ENCODE results near the gene MARCHF9. TPM values are rescaled to one million over a fixed set of nuclear protein-coding genes. Genes with fewer than 3 reads are reported as not detected.

Gene MARCHF9
- total and polyA plus RNA-seq, 2 donors, result 4.0 to 12.2 TPM

- 88% methylated on average over 15 of the region's 15 CpGs for WGBS
- Histone ChIP-seq H3K36me3 (ENCODE audit: insufficient read depth) (no peaks in the 10 kb centered on the region), H3K4me1 (ENCODE audit: insufficient read depth) (no peaks in the 10 kb centered on the region), H3K27ac (ENCODE audit: low read depth) (no peak overlapping the region), H3K4me3 (ENCODE audit: low read depth, low read length) (no peak overlapping the region)
- no peak for DNase-seq (ENCODE audit: extremely low spot score)
Measured at GRCh38 chr12:57750561-57751431, 4.1 kb upstream of the MARCHF9 start.

DNA sequence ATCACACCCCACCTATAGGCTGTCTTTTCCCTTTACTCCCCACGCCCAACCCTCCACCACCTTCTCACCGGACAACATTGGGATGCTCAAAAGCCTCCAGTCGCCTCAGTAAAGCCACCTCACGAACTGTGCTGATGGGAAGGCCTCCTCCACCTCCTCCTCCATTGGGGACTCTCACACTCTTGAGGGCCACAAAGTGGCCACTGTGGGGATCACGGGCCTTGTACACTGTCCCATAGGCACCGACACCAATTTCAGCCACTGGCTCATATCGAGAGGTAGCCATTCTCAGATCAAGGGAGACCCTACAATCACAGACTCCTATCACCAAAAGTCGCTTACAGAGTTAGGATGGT is 3.5 kb upstream of the MARCHF9 start:
- no peak for DNase-seq (ENCODE audit: extremely low spot score)
- peak overlapping the region; percentile 55 for H3K4me3 ChIP-seq (ENCODE audit: low read depth, low read length)
- H3K27ac ChIP-seq (ENCODE audit: low read depth), result no peak overlapping the region
- no peaks in the 10 kb centered on the region for H3K36me3 ChIP-seq (ENCODE audit: insufficient read depth)
- H3K4me1 ChIP-seq (ENCODE audit: insufficient read depth), result no peaks in the 10 kb centered on the region
- 10% methylated on average over 8 of the region's 8 CpGs for WGBS

GRCh38 chr12:57751788-57752667 is 2.9 kb upstream of the MARCHF9 start, which contains the start of gene CDK4:
CDK4 (minus strand) TSS chr12:57752310; CDS start chr12:57751717, 593 bp downstream.
- H3K27ac ChIP-seq (ENCODE audit: low read depth), result peak within 1 kb of the TSS; percentile 57
- peak within 1 kb of the TSS; percentile 55 for H3K4me3 ChIP-seq (ENCODE audit: low read depth, low read length)
- H3K4me1 ChIP-seq (ENCODE audit: insufficient read depth), result no peaks in the 10 kb centered on the region
- H3K36me3 ChIP-seq (ENCODE audit: insufficient read depth), result no peaks in the 10 kb centered on the region
- WGBS, result under 1% methylated on average over 58 of the region's 58 CpGs
- peak; percentile 96 for DNase-seq (ENCODE audit: extremely low spot score)

DNA sequence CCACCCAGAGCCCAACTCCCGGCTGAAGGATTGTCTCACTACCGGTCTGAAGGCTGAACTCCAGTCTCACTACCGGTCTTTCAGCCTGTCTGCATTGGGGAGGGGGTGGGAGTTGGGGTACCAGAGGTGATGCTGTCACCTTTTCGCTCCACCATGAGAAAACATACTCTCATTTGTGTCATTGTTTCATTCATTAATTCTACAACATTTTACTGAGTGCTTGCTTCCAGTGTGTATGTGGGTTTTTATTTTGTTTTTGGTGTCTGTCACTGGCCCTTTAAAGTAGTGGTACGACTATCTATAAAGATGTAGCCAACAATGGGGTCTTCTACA is 2.3 kb upstream of the MARCHF9 start:
- H3K4me1 ChIP-seq (ENCODE audit: insufficient read depth), result no peaks in the 10 kb centered on the region
- DNase-seq (ENCODE audit: extremely low spot score), result no peak
- H3K27ac ChIP-seq (ENCODE audit: low read depth), result no peak overlapping the region
- H3K4me3 ChIP-seq (ENCODE audit: low read depth, low read length), result no peak overlapping the region
- H3K36me3 ChIP-seq (ENCODE audit: insufficient read depth), result no peaks in the 10 kb centered on the region
- WGBS, result 3% methylated on average over 5 of the region's 5 CpGs

- H3K4me1 ChIP-seq (ENCODE audit: insufficient read depth), result no peaks in the 10 kb centered on the region
- DNase-seq (ENCODE audit: extremely low spot score), result no peak
- H3K27ac ChIP-seq (ENCODE audit: low read depth), result no peak overlapping the region
- no peaks in the 10 kb centered on the region for H3K36me3 ChIP-seq (ENCODE audit: insufficient read depth)
- 16% methylated on average over 1 of the region's 1 CpG for WGBS
- no peak overlapping the region for H3K4me3 ChIP-seq (ENCODE audit: low read depth, low read length)
Measured at GRCh38 chr12:57753756-57754337, 1.1 kb upstream of the MARCHF9 start.

GRCh38 chr12:57755194-57755453 is 221 bp downstream of the MARCHF9 start:
- no peak for DNase-seq (ENCODE audit: extremely low spot score)
- Histone ChIP-seq H3K27ac (ENCODE audit: low read depth) (peak overlapping the region; percentile 48), H3K4me1 (ENCODE audit: insufficient read depth) (no peaks in the 10 kb centered on the region), H3K4me3 (ENCODE audit: low read depth, low read length) (peak overlapping the region; percentile 85), H3K36me3 (ENCODE audit: insufficient read depth) (no peaks in the 10 kb centered on the region)
- WGBS, result 0% methylated on average over 33 of the region's 34 CpGs

- H3K4me1 ChIP-seq (ENCODE audit: insufficient read depth), result no peaks in the 10 kb centered on the region
- DNase-seq (ENCODE audit: extremely low spot score), result no peak
- no peak overlapping the region for H3K27ac ChIP-seq (ENCODE audit: low read depth)
- WGBS, result 2% methylated on average over 76 of the region's 76 CpGs
- H3K4me3 ChIP-seq (ENCODE audit: low read depth, low read length), result peak overlapping the region; percentile 85
- H3K36me3 ChIP-seq (ENCODE audit: insufficient read depth), result no peaks in the 10 kb centered on the region
Measured at GRCh38 chr12:57755454-57756372, 810 bp downstream of the MARCHF9 start.

GRCh38 chr12:57756406-57757341 is 1.8 kb downstream of the MARCHF9 start:
- DNase-seq (ENCODE audit: extremely low spot score), result no peak
- no peaks in the 10 kb centered on the region for H3K36me3 ChIP-seq (ENCODE audit: insufficient read depth)
- WGBS, result 52% methylated on average over 22 of the region's 22 CpGs
- H3K4me3 ChIP-seq (ENCODE audit: low read depth, low read length), result no peak overlapping the region
- no peak overlapping the region for H3K27ac ChIP-seq (ENCODE audit: low read depth)
- H3K4me1 ChIP-seq (ENCODE audit: insufficient read depth), result no peaks in the 10 kb centered on the region

DNA sequence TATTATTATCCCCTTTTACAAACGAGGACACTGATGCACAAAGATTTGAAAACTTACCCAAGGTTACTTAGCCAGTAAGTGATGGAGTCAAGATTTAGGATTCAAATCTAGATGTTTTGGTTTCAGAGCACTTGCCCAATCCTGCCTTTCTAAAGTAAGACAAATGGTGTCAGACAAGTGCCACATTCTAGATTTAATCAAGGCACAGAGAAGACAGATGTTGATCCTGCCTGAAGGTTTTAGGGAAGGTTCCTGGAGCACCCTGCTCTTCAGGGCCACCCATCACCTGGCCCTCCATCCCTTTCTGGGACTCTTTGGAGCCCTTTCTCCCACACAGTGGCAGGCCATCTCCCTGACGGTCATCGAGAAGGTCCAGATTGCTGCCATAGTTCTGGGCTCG is 2.9 kb downstream of the MARCHF9 start:
- H3K27ac ChIP-seq (ENCODE audit: low read depth), result no peak overlapping the region
- H3K4me1 ChIP-seq (ENCODE audit: insufficient read depth), result no peaks in the 10 kb centered on the region
- no peak for DNase-seq (ENCODE audit: extremely low spot score)
- H3K4me3 ChIP-seq (ENCODE audit: low read depth, low read length), result no peak overlapping the region
- H3K36me3 ChIP-seq (ENCODE audit: insufficient read depth), result no peaks in the 10 kb centered on the region
- 92% methylated on average over 4 of the region's 4 CpGs for WGBS

DNA sequence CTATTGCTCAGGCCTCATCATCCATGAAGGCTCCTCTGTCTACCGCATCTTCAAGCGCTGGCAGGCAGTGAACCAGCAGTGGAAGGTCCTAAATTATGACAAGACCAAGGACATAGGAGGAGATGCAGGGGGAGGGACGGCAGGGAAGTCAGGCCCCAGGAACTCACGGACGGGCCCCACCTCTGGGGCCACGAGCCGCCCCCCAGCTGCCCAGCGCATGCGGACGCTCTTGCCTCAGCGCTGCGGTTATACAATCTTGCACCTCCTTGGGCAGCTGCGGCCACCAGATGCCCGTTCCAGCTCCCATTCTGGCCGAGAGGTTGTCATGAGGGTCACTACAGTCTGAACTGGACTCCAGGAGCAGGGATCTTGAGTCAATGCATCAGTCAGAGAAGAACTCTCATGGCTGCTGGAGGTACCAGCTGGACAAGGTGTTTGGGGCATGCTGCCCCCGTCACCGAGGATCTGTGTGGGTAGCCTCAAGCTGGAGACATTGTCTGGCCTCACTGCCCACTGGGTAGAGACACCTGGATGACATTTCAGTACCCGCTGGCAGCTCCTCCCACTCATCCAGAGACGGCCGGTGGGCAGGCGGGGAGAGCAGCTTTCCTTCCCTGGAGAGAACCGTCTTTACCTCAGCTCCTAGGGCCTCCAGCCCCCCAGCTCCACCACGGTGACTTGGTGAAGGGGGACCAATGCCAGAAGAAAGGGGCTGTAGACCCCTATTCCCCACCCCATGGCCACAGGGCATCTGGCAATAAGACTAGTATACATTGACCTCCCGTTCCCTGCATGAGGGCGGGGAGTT is 3.9 kb downstream of the MARCHF9 start:
- WGBS, result 91% methylated on average over 25 of the region's 25 CpGs
- H3K27ac ChIP-seq (ENCODE audit: low read depth), result no peak overlapping the region
- no peak for DNase-seq (ENCODE audit: extremely low spot score)
- no peak overlapping the region for H3K4me3 ChIP-seq (ENCODE audit: low read depth, low read length)
- no peaks in the 10 kb centered on the region for H3K4me1 ChIP-seq (ENCODE audit: insufficient read depth)
- H3K36me3 ChIP-seq (ENCODE audit: insufficient read depth), result no peaks in the 10 kb centered on the region

DNA sequence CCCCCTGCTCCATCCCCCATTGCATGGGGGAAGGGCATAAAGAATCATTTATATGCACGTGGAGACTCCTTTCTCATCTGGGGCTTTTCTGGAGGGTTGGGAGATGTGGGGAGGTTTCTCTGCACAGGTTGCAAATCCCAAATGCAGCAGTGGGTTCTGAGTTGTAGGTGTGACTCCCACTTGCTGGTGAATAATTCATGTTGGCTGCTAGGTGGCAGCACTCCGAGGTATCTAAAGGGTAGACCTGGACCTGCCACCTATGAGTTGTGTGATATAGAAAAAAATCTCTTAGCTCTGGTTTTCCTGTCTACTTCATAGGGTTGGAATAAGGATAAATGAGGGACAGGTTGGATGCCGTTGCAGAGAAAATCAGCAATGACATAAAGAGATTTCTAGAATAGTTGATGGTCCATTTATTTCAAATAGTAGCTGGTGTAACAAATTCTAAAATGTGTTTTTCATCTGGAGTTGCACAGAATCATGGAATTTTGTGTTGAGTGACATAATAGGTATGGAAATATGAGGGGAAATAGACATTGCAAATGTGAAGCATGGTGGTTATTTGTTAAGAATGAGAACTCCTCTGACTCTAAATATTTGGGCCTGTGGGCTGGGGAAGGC is 4.6 kb downstream of the MARCHF9 start:
- Histone ChIP-seq H3K36me3 (ENCODE audit: insufficient read depth) (no peaks in the 10 kb centered on the region), H3K4me3 (ENCODE audit: low read depth, low read length) (no peak overlapping the region), H3K4me1 (ENCODE audit: insufficient read depth) (no peaks in the 10 kb centered on the region), H3K27ac (ENCODE audit: low read depth) (no peak overlapping the region)
- no peak for DNase-seq (ENCODE audit: extremely low spot score)
- 39% methylated on average over 3 of the region's 3 CpGs for WGBS
